Body of pancreas (tissue), 4 donors: ENCODE measurements around the gene VTI1A. TPM values are rescaled to one million over a fixed set of nuclear protein-coding genes. Genes with fewer than 3 reads are reported as not detected.
"Not testable (repeated sequence)": the region's sequence is repeated elsewhere in the genome, so short reads cannot be mapped to it uniquely, and the experiment has no call there.

Experiments
- ATAC-seq: fragments of 150-250 bp; one replicate; pipeline ENCODE4 v1.9.1; 2016
- DNase-seq, 4 donors: peaks; one replicate each; pipeline ENCODE4 v3.0.0-alpha.2; 2019
- H3K27ac ChIP-seq, 4 donors: fragments of 200-600 bp; sonication (generic); 1 replicate in 3 of 4; 2 replicates in 1 of 4; pipeline versions ENCODE4 v1.5.1 to v1.6.1; 2016 to 2019; ENCODE audit warnings: mild to moderate bottlenecking in 1 of 4, mixed read lengths in 1 of 4, moderate library complexity in 1 of 4
- H3K27me3 ChIP-seq, 2 donors: fragments of 200-600 bp; sonication (generic); one replicate each; pipeline ENCODE4 v1.6.0; 2016; ENCODE audit warnings: mild to moderate bottlenecking in 1 of 2
- H3K36me3 ChIP-seq, 2 donors: fragments of 200-600 bp; sonication (generic); replicated peaks in 1 of 2; 2 replicates each; pipeline ENCODE4 v1.5.1; 2016; ENCODE audit warnings: low read depth in 2 of 2; ENCODE audit not compliant: insufficient read depth in 1 of 2
- H3K4me1 ChIP-seq: fragments of 200-600 bp; sonication (generic); one replicate; pipeline ENCODE4 v1.6.0; 2016
- H3K4me3 ChIP-seq, 2 donors: fragments of 200-600 bp; sonication (generic); 1 replicate in 1 of 2; 2 replicates in 1 of 2; pipeline ENCODE4 v1.5.1; 2016 to 2019
- H3K9me3 ChIP-seq, 3 donors: fragments of 200-600 bp; sonication (generic); 1 replicate in 2 of 3; 2 replicates in 1 of 3; pipeline ENCODE4 v1.5.1; 2016
- POLR2A ChIP-seq, 3 donors: fragments of 450-650 bp; IDR thresholded peaks; one replicate each; pipeline ENCODE4 v1.6.1; 2016; ENCODE audit warnings: antibody characterized with exemption in 3 of 3, mild to moderate bottlenecking in 2 of 3
- WGBS, 2 donors: methylation state at CpG; one replicate each; pipeline ENCODE4 v1.1.5; 2017; 5-methylcytosine and 5-hydroxymethylcytosine counted together
- intact Hi-C: fragments of 100-400 bp; cut with DNase I; formaldehyde crosslinking; loops from one replicate; pipeline ENCODE4 v1.15.1; 2023
- total RNA-seq, 2 donors: library from RNA; depleted of rRNA; stranded (reverse); fragments of >200 nt; gene quantifications; one replicate each; pipeline ENCODE4 v1.1.0, GENCODE V29; 2016
- TF ChIP-seq, protein P1 (sequence below), 7 experiments: fragments of 450-650 bp in 4 of 7; fragments of 200-600 bp in 3 of 7; sonication (generic) in 3 of 7; IDR thresholded peaks; one replicate each; pipeline ENCODE4 v1.5.1; 2016 to 2019; ENCODE audit warnings: antibody characterized with exemption in 7 of 7

The VTI1A gene
- total RNA-seq, 2 donors from 2014 or later, result 28.3 to 84.4 TPM

DNA sequence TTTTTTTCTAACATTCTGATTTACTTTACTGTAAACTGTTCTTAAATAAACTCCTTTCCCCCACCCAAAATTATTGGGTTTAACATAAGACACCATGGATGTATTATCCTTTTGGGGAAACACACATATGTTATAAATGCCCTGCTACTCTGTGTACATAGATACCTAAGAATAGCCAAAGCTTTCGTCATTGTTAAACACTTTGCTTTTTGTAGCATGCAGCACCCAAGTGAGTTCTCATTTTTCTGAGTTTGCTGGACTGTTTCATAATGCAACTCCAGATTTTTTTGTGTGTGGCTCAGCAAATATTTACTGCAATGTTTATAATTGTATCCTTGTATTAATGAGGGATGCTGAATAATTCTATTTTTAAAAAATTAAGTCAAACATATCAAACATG, 86.9 kb downstream of the VTI1A start:
- H3K27ac ChIP-seq, result no peak overlapping the region
- no peaks in the 10 kb centered on the region for H3K9me3 ChIP-seq
- H3K4me3 ChIP-seq, result no peak overlapping the region
- DNase-seq (no peak), ATAC-seq (no peak)
- no peaks in the 10 kb centered on the region for H3K36me3 ChIP-seq
- no peaks in the 10 kb centered on the region for H3K4me1 ChIP-seq
- intact Hi-C loops, result no loop called here
- no peaks in the 10 kb centered on the region for H3K27me3 ChIP-seq
- 52 to 66% methylated on average over 1 of the region's 1 CpG for WGBS, 2 donors
- no peak for TF ChIP-seq POLR2A (IDR thresholded peaks at IDR 0.05)
- TF ChIP-seq, protein P1, sequence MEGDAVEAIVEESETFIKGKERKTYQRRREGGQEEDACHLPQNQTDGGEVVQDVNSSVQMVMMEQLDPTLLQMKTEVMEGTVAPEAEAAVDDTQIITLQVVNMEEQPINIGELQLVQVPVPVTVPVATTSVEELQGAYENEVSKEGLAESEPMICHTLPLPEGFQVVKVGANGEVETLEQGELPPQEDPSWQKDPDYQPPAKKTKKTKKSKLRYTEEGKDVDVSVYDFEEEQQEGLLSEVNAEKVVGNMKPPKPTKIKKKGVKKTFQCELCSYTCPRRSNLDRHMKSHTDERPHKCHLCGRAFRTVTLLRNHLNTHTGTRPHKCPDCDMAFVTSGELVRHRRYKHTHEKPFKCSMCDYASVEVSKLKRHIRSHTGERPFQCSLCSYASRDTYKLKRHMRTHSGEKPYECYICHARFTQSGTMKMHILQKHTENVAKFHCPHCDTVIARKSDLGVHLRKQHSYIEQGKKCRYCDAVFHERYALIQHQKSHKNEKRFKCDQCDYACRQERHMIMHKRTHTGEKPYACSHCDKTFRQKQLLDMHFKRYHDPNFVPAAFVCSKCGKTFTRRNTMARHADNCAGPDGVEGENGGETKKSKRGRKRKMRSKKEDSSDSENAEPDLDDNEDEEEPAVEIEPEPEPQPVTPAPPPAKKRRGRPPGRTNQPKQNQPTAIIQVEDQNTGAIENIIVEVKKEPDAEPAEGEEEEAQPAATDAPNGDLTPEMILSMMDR (IDR thresholded peaks at IDR 0.05), result no peak

DNA sequence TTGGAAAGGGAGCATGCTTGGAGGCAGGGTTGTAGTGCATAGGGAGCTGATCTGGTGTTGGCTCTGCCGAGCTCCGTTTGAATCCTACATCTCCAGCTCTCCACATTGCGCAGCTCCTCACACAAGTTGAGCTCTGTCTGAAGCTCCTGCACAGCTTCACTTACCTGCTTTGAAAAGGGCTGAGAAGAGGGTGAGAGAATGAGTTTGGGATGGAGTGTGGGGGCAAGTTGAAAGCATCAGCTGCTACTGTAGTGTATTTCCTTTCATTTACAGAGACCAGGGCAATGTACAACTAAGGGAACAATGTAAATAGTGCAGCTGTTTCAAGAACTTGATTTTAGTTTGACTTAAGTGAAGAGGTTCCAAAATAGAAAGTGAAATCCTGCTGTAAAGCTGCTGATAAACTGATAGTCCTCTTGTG, 88.5 kb downstream of the VTI1A start:
- no peak for DNase-seq
- H3K9me3 ChIP-seq, result no peaks in the 10 kb centered on the region
- TF ChIP-seq, protein P1 (IDR thresholded peaks at IDR 0.05), result no peak
- no peak for TF ChIP-seq POLR2A (IDR thresholded peaks at IDR 0.05)
- H3K4me1 ChIP-seq, result no peaks in the 10 kb centered on the region
- 79 to 81% methylated on average over 3 of the region's 3 CpGs for WGBS, 2 donors
- no peak overlapping the region for H3K4me3 ChIP-seq
- H3K36me3 ChIP-seq, result no peaks in the 10 kb centered on the region
- no peak overlapping the region for H3K27ac ChIP-seq
- intact Hi-C loops, result no loop called here
- no peaks in the 10 kb centered on the region for H3K27me3 ChIP-seq
- no peak for ATAC-seq

DNA sequence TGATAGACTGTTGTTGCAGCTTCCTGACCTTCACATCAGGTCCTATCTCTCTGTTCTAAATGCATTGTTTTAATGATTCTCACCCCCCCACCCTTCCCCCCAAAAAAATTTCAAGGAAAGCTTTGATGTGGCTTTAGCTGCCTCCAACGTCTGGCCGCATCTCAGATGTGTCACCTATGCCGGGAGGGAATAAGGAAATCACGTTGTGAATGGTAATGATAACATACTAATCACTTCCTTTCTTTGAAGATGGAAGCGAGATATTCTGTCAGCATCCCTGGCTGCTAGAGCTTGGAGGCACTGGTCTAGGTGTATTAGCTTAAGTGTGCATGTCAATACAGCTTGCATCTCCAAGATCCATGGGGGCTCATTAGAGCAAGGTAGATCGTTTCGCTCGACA, 89.6 kb downstream of the VTI1A start:
- Histone ChIP-seq H3K4me1 (no peaks in the 10 kb centered on the region), H3K36me3 (no peaks in the 10 kb centered on the region), H3K9me3 (no peaks in the 10 kb centered on the region), H3K27ac (no peak overlapping the region), H3K27me3 (no peaks in the 10 kb centered on the region), H3K4me3 (no peak overlapping the region)
- TF ChIP-seq, protein P1 (IDR thresholded peaks at IDR 0.05), result no peak
- TF ChIP-seq POLR2A (IDR thresholded peaks at IDR 0.05), result no peak
- no peak for ATAC-seq
- no peak for DNase-seq
- intact Hi-C loops, result no loop called here
- WGBS, 2 donors, result 93 to 97% methylated on average over 8 of the region's 8 CpGs

DNA sequence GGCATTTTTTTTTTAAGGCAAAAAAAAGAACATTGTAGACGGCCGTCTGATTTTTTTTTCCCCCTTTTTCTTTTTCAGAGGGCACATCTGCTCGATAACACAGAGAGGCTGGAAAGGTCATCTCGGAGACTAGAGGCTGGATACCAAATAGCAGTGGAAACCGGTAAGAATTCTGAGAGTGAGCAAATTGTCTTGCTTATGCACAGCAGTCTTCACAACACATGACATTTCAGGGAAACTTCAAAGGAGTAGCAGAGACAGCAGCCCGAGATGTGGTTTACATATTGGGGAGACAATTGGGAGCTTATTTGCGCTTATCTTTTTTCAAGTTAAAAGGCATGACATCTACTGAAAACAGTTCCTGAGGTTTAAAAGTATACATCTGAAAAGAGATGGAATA, 91.2 kb downstream of the VTI1A start:
- intact Hi-C loops, result no loop called here
- H3K27ac ChIP-seq, result no peak overlapping the region
- ATAC-seq (no peak), DNase-seq (no peak)
- H3K9me3 ChIP-seq, result no peaks in the 10 kb centered on the region
- no peaks in the 10 kb centered on the region for H3K36me3 ChIP-seq
- no peaks in the 10 kb centered on the region for H3K4me1 ChIP-seq
- TF ChIP-seq POLR2A (IDR thresholded peaks at IDR 0.05), result no peak
- TF ChIP-seq, protein P1 (IDR thresholded peaks at IDR 0.05), result no peak
- H3K4me3 ChIP-seq, result no peak overlapping the region
- 86 to 89% methylated on average over 7 of the region's 7 CpGs for WGBS, 2 donors
- no peaks in the 10 kb centered on the region for H3K27me3 ChIP-seq

DNA sequence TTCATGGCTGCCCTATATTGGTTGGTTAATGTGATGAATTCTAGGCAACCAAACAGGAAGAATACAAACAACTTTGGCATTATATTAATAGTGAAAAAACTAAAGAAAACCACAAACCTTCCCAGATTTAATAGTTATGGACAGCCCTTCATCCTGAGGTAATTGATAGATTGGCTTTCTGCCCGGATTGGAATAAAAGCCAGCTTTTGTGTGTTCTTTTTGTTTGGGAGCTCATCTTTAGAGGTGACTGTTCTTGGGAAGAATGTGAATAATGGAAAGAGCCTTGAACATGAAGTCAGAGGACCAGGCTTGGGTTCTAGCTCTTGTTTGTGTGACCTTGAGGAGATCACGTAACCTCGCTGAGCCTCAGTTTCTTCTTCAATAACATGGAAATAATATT, 92.3 kb downstream of the VTI1A start:
- Histone ChIP-seq H3K9me3 (no peaks in the 10 kb centered on the region), H3K27me3 (no peaks in the 10 kb centered on the region), H3K4me1 (no peaks in the 10 kb centered on the region), H3K36me3 (no peaks in the 10 kb centered on the region), H3K4me3 (no peak overlapping the region), H3K27ac (no peak overlapping the region)
- TF ChIP-seq POLR2A (IDR thresholded peaks at IDR 0.05), result no peak
- TF ChIP-seq, protein P1 (IDR thresholded peaks at IDR 0.05), result no peak
- WGBS, 2 donors, result 75 to 88% methylated on average over 3 of the region's 3 CpGs
- intact Hi-C loops, result no loop called here
- ATAC-seq (no peak), DNase-seq (no peak)

DNA sequence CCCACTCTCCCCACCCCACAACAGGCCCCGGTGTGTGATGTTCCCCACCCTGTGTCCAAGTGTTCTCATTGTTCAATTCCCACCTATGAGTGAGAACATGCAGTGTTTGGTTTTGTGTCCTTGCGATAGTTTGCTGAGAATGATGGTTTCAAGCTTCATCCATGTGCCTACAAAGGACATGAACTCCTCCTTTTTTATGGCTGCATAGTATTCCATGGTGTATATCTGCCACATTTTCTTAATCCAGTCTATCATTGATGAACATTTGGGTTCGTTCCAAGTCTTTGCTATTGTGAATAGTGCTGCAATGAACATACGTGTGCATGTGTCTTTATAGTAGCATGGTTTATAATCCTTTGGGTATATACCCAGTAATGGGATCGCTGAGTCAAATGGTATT, 95.8 kb downstream of the VTI1A start:
- 97 to 98% methylated on average over 5 of the region's 5 CpGs for WGBS, 2 donors
- ATAC-seq, H3K4me3 ChIP-seq, DNase-seq, H3K27me3 ChIP-seq, H3K36me3 ChIP-seq, H3K27ac ChIP-seq, H3K4me1 ChIP-seq, H3K9me3 ChIP-seq, intact Hi-C loops: not testable (repeated sequence)
